Stomach (tissue), 9 donors: Measurements from ENCODE around the gene CNGA4. TPM values are rescaled to one million over a fixed set of nuclear protein-coding genes. Genes with fewer than 3 reads are reported as not detected.

Experiments used
- DNase-seq, 2 donors: peaks; one replicate each; pipeline versions ENCODE4 v3.0.0 to v3.0.0-alpha.2; 2013 to 2019
- H3K27ac ChIP-seq, 5 donors: fragments of 200-600 bp in 4 of 5; sonication (generic) in 4 of 5; one replicate each; pipeline ENCODE4 v1.5.1; 2013 to 2019; ENCODE audit warnings: mild to moderate bottlenecking in 1 of 5, moderate library complexity in 1 of 5
- H3K27me3 ChIP-seq, 3 donors: fragments of 200-600 bp; sonication (generic); one replicate each; pipeline ENCODE4 v1.5.1; 2017 to 2019; ENCODE audit warnings: mixed run types in 1 of 3
- H3K36me3 ChIP-seq, 4 donors: fragments of 200-600 bp; sonication (generic); 1 replicate in 3 of 4; 2 replicates in 1 of 4; pipeline ENCODE4 v1.5.1; 2016 to 2019
- H3K4me1 ChIP-seq, 4 donors: fragments of 200-600 bp; sonication (generic); one replicate each; pipeline ENCODE4 v1.5.1; 2016 to 2019
- H3K4me3 ChIP-seq, 4 donors: fragments of 200-600 bp; sonication (generic) in 3 of 4; one replicate each; pipeline ENCODE4 v1.5.1; 2016 to 2019; ENCODE audit warnings: mild to moderate bottlenecking in 1 of 4
- H3K9me3 ChIP-seq, 4 donors: fragments of 200-600 bp; sonication (generic); one replicate each; pipeline ENCODE4 v1.5.1; 2016 to 2019
- CTCF ChIP-seq, 7 experiments: fragments of 450-650 bp in 4 of 7; fragments of 200-600 bp in 3 of 7; sonication (generic) in 3 of 7; IDR thresholded peaks; one replicate each; pipeline ENCODE4 v1.5.1; 2016 to 2019; ENCODE audit warnings: antibody characterized with exemption in 7 of 7, control low read depth in 2 of 7, mild to moderate bottlenecking in 1 of 7
- EP300 ChIP-seq: sonication (generic); formaldehyde crosslinking; IDR thresholded peaks from one replicate; pipeline ENCODE4 v1.6.1; 2017; ENCODE audit warnings: antibody characterized with exemption
- POLR2A ChIP-seq, 4 donors: fragments of 450-650 bp; IDR thresholded peaks; one replicate each; pipeline ENCODE4 v1.6.1; 2016; ENCODE audit warnings: antibody characterized with exemption in 4 of 4, control low read depth in 2 of 4, mild to moderate bottlenecking in 1 of 4, moderate library complexity in 1 of 4
- POLR2AphosphoS5 ChIP-seq, 3 donors: sonication (generic); formaldehyde crosslinking; IDR thresholded peaks; one replicate each; pipeline ENCODE4 v1.6.1; 2016; ENCODE audit warnings: antibody characterized with exemption in 3 of 3
- WGBS, 5 donors: extraction: QIAGEN DNeasy Blood & Tissue Kit in 3 of 5; methylation state at CpG; one replicate each; pipeline versions ENCODE4 v1.1.5 to v1.1.7; 2013 to 2018; 5-methylcytosine and 5-hydroxymethylcytosine counted together
- intact Hi-C: fragments of 100-400 bp; cut with DNase I; formaldehyde crosslinking; loops from one replicate; pipeline ENCODE4 v1.15.1; 2023; ENCODE audit warnings: low total_unique reads
- polyA plus RNA-seq, 3 donors: library from polyadenylated mRNA; stranded (reverse); fragments of 200-250 nt; gene quantifications; one replicate each; pipeline ENCODE4 v1.2.3, GENCODE V29; 2013
- total RNA-seq, 5 donors: library from RNA; depleted of rRNA; stranded (reverse); fragments of >200 nt; gene quantifications; one replicate each; pipeline versions ENCODE4 v1.1.0 to v1.2.3, GENCODE V29; 2014 to 2016
- donor health status: healthy with polysubstance abuse.
- donor health status: Bipolar disorder and iron deficiency.
- donor health status: healthy.

The CNGA4 gene
- total and polyA plus RNA-seq, 8 donors, result 0.08 TPM; not detected in 7

DNA sequence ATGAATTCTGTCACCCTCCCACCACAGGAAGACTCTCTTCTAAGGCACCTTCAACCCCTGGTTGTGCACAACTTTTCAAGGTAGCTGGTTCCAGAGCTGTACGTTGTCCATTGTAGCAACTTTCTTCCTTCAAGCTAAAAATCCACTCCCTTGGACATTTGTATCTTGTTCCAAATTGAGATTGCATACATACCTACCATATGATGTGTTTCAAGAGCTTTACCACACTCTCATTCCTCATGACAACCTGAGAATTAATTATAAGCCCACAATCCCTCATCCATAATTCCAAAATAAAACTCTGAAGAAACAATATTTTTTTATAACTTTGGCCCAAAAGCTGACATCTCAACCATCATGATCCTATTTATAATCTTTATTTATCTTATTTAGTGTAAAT is 36.8 kb upstream of the CNGA4 start:
- 67 to 96% (median 88%) methylated on average over 1 of the region's 1 CpG for WGBS, 5 donors
- Histone ChIP-seq H3K9me3 (no peaks in the 10 kb centered on the region), H3K36me3 (peaks cover 0 to 36% (median 18%) of the 10 kb centered on the region in 4 donors), H3K4me1 (no peaks in the 10 kb centered on the region), H3K27ac (peak overlapping the region in 1 of 5 donors; percentile 71), H3K27me3 (no peaks in the 10 kb centered on the region), H3K4me3 (no peak overlapping the region)
- intact Hi-C loops, result no loop called here
- TF ChIP-seq CTCF (IDR thresholded peaks at IDR 0.05) (no peak), POLR2A (IDR thresholded peaks at IDR 0.05) (no peak), POLR2AphosphoS5 (IDR thresholded peaks at IDR 0.05) (no peak), EP300 (no peak)
- no peak for DNase-seq

- H3K27ac ChIP-seq, result no peak overlapping the region
- H3K4me1 ChIP-seq, result no peaks in the 10 kb centered on the region
- DNase-seq, result no peak
- 63 to 77% (median 72%) methylated on average over 3 of the region's 3 CpGs for WGBS, 5 donors
- H3K27me3 ChIP-seq, result no peaks in the 10 kb centered on the region
- H3K9me3 ChIP-seq, result no peaks in the 10 kb centered on the region
- H3K36me3 ChIP-seq, result peaks cover 0 to 49% (median 26%) of the 10 kb centered on the region in 4 donors
- no peak overlapping the region for H3K4me3 ChIP-seq
- intact Hi-C loops, result no loop called here
- TF ChIP-seq POLR2A (IDR thresholded peaks at IDR 0.05), result no peak
- TF ChIP-seq CTCF (IDR thresholded peaks at IDR 0.05), result no peak
- TF ChIP-seq POLR2AphosphoS5 (IDR thresholded peaks at IDR 0.05), result no peak
- TF ChIP-seq EP300, result no peak
These were observed 35.6 kb upstream of the CNGA4 start for GRCh38 chr11:6203327-6203726.

GRCh38 chr11:6204706-6205105 is 34.2 kb upstream of the CNGA4 start:
- H3K27ac ChIP-seq, result no peak overlapping the region
- TF ChIP-seq CTCF (IDR thresholded peaks at IDR 0.05) (no peak), POLR2A (IDR thresholded peaks at IDR 0.05) (no peak), EP300 (no peak)
- no peak for DNase-seq
- WGBS, 5 donors, result 93 to 100% (median 99%) methylated on average over 1 of the region's 1 CpG
- H3K36me3 ChIP-seq, result peaks cover 2 to 61% (median 36%) of the 10 kb centered on the region in 4 donors
- no peaks in the 10 kb centered on the region for H3K27me3 ChIP-seq
- H3K4me3 ChIP-seq, result no peak overlapping the region
- no peaks in the 10 kb centered on the region for H3K9me3 ChIP-seq
- intact Hi-C loops, result no loop called here
- no peaks in the 10 kb centered on the region for H3K4me1 ChIP-seq

GRCh38 chr11:6205366-6205765 is 33.5 kb upstream of the CNGA4 start, which contains the start of gene C11orf42:
Gene C11orf42, plus strand, starts transcription at chr11:6205557. Its CDS starts 59 bp downstream, at chr11:6205616.
- intact Hi-C loops, result no loop called here
- Histone ChIP-seq H3K36me3 (peaks cover 8 to 68% (median 43%) of the 10 kb centered on the region in 4 donors), H3K4me3 (no peak within 1 kb of the TSS), H3K4me1 (no peaks in the 10 kb centered on the region), H3K9me3 (no peaks in the 10 kb centered on the region), H3K27ac (peak within 1 kb of the TSS in 1 of 5 donors; percentile 20), H3K27me3 (no peaks in the 10 kb centered on the region)
- WGBS, 5 donors, result 91 to 100% (median 97%) methylated on average over 1 of the region's 1 CpG
- TF ChIP-seq CTCF (IDR thresholded peaks at IDR 0.05) (no peak), EP300 (no peak), POLR2A (IDR thresholded peaks at IDR 0.05) (no peak), POLR2AphosphoS5 (IDR thresholded peaks at IDR 0.05) (no peak)
- no peak for DNase-seq
